HG02642 (cell line): Measurements from ENCODE around the gene ARMC12.

Experiments
- ATAC-seq: cut with Tn5 transposase; IDR thresholded peaks from one replicate; pipeline ENCODE4 v1.9.1; 2021; ENCODE audit warnings: mild to moderate bottlenecking; ENCODE audit not compliant: unreplicated experiment, poor library complexity

Gene ARMC12

GRCh38 chr6:35765739-35766138, 28.9 kb downstream of the ARMC12 start:
- ATAC-seq: no peak

DNA sequence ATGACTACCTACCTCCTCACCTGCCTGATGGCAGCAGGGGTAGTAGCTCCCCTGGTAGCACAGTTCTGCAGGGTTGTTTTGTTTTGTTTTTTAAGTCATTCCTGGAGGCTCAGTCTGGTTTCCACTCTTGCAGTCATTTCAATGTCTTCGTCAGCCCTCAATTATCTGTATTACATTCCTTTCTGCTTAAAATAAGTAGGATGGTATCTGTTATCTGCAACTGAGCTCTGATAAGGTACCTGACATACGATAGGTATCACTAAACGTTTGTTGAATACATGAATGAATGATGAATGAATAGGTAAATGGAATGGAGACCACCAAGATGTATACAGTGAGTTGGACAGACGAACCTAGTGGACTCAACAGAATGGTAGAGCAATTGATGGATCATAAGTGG, 32.4 kb downstream of the ARMC12 start:
- no peak for ATAC-seq

DNA sequence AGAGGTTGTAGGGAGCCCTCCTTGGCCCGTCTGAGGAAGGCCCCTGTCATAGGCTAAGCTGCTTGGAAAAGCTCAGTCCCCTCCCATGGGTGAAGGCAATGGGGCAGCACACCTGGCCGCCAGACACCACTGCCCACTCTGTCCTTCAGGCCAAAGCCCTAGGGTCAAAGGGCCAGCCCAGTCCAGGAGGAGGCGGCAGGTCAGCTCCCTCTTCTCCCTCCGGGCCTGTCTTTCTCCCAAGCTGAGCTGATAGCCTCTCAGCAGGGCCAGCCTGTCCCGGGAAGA, 34.5 kb downstream of the ARMC12 start:
- no peak for ATAC-seq

DNA sequence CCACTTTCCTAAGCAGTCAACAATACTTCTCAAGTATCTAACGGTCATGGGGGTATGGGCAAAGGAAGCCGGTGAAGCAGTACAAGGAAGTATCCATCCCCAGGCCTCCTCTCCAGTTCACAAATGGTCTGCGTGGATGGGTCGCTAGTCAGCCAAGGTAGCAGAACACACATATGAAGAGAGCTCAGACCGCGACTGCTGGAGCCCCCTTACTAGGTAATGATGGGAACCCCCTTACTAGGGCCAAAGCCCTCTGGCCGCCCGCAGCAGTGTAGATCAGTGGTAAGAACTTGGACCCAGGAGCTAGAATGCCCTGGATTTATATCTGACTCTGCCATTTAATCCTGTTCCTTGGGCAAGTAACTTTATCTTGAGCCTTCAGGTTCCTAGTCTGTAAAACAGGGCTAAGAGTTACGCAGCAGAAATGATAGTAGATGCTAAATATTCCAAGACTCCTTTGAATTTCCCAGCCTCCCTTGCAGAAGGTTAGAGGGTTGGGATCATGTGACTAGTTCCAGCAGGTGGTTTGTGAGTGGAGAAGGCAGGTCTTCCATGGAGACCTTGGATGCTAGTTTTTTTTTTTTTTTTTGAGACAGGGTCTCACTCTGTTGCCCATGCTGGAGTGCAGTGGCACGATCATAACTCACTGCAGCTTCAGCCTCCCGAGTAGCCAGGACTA, 37.4 kb downstream of the ARMC12 start:
- no peak for ATAC-seq

DNA sequence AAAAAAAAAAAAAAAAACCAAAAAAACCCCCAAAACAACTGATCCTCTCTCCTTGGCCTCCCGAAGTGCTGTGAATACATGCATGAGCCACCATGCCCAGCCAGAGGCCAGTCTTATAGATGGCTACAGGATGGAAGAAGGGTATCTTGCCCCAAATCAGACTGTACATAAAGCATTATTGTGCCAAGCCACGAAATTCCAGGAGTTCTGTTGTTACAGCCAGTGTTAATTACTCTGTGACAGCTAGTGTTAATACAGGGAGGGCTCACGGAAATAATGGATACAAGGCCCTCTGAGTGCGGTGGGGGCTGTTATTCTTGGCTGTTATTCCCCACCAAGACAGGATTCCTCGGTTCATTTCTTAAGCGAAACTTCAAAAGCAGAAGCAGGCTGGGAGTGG, 38.2 kb downstream of the ARMC12 start:
- no peak for ATAC-seq

- ATAC-seq: no peak
Measured at GRCh38 chr6:35776364-35777215, 39.8 kb downstream of the ARMC12 start, which contains the start of gene CLPSL2. Gene CLPSL2 (plus strand): TSS chr6:35776598. CDS start chr6:35776619, 21 bp downstream.

GRCh38 chr6:35777356-35778102, 40.7 kb downstream of the ARMC12 start:
- no peak for ATAC-seq

- ATAC-seq: no peak
Measured at GRCh38 chr6:35778437-35778836, 41.6 kb downstream of the ARMC12 start.

GRCh38 chr6:35780719-35781118, 43.9 kb downstream of the ARMC12 start, which contains the start of gene CLPSL1:
Gene CLPSL1 (plus strand): TSS chr6:35781019. CDS start chr6:35781111, 92 bp downstream.
- ATAC-seq: no peak

DNA sequence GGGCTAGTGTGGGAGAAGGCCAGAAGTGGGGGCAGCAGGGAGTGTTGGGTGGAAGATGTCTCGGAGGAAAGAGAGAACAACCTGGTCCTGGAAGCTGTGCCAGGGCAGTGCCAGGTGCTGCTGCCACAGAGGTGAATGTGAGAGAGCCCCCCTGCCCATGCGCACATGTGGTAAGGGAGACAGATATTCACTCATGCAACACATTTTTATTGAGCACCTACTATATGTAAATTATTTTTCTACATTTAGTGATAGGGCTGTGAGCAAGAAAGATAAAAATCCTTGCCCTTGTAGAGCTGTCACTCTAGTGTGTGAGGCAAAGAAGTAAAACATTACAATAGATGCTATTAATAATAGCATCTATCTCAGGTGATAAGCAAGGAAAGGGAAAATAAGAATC, 44.5 kb downstream of the ARMC12 start:
- no peak for ATAC-seq

DNA sequence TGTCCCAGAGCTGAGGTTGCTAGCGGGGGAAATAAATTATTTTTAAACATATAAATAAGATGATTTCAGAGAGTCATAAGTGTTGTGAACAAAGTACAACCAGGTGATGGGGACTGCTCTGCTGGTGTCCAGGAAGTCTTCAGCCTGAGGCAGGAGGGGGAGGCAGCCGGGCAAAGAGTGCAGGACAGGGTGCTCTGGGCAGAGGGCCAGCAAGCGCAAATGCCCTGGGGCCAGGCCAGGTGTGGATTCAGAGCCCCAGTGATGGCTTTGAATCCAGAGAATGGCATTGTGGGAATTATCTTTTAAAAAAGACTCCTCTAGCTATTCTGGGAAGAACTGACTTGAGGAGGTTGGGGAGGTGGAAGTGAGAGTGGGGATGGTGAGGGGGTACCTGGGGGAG, 45.6 kb downstream of the ARMC12 start:
- no peak for ATAC-seq

GRCh38 chr6:35784200-35784599, 47.4 kb downstream of the ARMC12 start:
- no peak for ATAC-seq

GRCh38 chr6:35786272-35786671, 49.4 kb downstream of the ARMC12 start:
- no peak for ATAC-seq

DNA sequence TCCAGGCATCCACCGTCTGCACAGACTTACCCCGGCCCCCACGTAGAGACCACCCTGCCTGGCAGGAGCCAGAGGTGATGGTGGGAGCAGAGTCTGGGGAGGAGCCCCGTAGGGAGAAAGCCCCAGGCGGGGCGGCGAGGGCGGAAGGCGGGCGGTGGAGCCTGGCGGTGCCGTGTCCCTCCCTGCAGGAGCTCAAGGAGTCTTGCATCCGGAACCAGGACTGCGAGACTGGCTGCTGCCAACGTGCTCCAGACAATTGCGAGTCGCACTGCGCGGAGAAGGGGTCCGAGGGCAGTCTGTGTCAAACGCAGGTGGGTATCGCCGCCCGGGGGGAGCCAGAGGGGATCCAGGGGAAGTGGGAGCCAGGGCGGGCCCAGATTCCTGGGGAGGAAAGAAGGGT, 50.0 kb downstream of the ARMC12 start:
- no peak for ATAC-seq

DNA sequence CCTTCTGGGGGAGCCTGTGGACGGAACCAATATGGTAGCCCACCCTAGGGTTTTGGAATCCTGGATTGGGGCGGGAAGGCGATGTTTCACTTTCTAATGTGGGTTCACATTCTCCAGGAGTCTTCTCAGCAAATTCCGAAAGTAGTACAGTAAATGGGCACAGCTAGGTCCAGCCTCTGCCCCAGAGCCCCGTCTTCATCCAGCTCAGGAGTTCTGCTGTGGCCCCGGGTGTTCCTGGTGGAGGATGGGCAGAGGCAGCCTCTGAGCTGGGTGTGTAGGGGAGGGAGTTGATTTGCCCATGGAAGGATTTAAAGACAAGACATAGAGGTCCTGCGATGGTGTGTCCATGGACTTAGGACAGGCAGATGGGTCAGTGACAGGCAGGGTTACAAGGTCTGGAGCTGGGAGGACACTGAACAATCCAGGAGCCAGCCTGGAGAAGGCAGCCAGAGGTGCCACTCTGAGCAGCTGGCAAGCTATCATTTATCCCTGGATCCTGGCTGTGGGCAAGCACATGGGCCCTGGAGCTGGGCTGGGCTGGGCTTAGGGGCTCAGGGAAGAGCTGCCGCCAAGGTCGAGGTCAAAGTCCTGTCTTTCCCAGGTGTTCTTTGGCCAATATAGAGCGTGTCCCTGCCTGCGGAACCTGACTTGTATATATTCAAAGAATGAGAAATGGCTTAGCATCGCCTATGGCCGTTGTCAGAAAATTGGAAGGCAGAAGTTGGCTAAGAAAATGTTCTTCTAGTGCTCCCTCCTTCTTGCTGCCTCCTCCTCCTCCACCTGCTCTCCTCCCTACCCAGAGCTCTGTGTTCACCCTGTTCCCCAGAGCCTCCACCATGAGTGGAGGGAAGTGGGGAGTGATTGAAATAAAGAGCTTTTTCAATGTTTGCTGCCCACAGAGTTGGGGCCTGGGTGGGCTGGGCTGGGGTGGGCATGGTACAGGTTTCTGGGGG, 50.7 kb downstream of the ARMC12 start:
- ATAC-seq: no peak

- ATAC-seq: no peak
Measured at GRCh38 chr6:35788423-35788982, 51.7 kb downstream of the ARMC12 start.

DNA sequence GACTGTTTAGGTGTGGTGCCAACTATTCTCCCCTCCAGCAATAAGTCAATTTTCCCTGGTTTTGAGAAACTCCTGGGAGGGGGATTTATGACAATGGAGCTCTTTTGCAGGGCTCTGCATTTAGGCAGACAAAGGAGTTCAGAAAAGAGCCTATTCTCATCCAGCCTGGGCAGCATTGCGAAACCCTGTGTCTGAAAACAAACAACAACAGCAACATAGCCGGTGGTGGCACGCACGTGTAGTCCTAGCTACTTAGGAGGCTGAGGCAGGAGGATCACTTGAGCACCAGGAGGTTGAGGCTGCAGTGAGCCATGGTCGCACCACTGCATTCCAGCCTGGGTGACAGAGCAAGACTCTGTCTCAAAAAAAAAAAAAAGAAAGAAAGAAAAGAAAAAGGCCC, 53.9 kb downstream of the ARMC12 start:
- no peak for ATAC-seq

- no peak for ATAC-seq
Measured at GRCh38 chr6:35794536-35795452, 58.0 kb downstream of the ARMC12 start.
